NCI-H524 (cell line): Measurements from ENCODE around the gene EPHA5.

ENCODE experiments used
- DNase-seq, 2 experiments: peaks; one replicate each; lab custom pipeline; 2025; lab: John Stamatoyannopoulos, UW

EPHA5 gene

GRCh38 chr4:65670331-65671031, at the start of gene EPHA5:
Gene EPHA5, minus strand, starts transcription at chr4:65670489. Its CDS starts 747 bp downstream, at chr4:65669742.
- peak; percentile 78 to 88 for DNase-seq

- no peak for DNase-seq
Observed at GRCh38 chr4:65719635-65720034, 49.3 kb upstream of the EPHA5 start.

- no peak for DNase-seq
Observed at GRCh38 chr4:65698631-65699030, 28.3 kb upstream of the EPHA5 start.

- DNase-seq: peak; percentile 45 to 78
Observed at GRCh38 chr4:65696436-65696835, 26.1 kb upstream of the EPHA5 start.

GRCh38 chr4:65671372-65671771, 1.1 kb upstream of the EPHA5 start:
- DNase-seq: no peak

- DNase-seq: no peak
Observed at GRCh38 chr4:65670020-65670330, 314 bp downstream of the EPHA5 start.

- DNase-seq: peak in 1 of 2 experiments; percentile 29
Observed at GRCh38 chr4:65669111-65670019, 924 bp downstream of the EPHA5 start.

- DNase-seq: peak in 1 of 2 experiments; percentile 4
Observed at GRCh38 chr4:65668201-65669089, 1.8 kb downstream of the EPHA5 start.

GRCh38 chr4:65667506-65668041, 2.7 kb downstream of the EPHA5 start:
- DNase-seq: peak in 1 of 2 experiments; percentile 3

- peak in 1 of 2 experiments; percentile 31 for DNase-seq
Observed at GRCh38 chr4:65665771-65666523, 4.3 kb downstream of the EPHA5 start.

GRCh38 chr4:65661471-65661870, 8.8 kb downstream of the EPHA5 start:
- no peak for DNase-seq

- no peak for DNase-seq
Observed at GRCh38 chr4:65658117-65658516, 12.2 kb downstream of the EPHA5 start.

GRCh38 chr4:65656008-65656407, 14.3 kb downstream of the EPHA5 start:
- no peak for DNase-seq

GRCh38 chr4:65654976-65655375, 15.3 kb downstream of the EPHA5 start:
- no peak for DNase-seq

GRCh38 chr4:65653740-65654361, 16.4 kb downstream of the EPHA5 start:
- DNase-seq: no peak

GRCh38 chr4:65651751-65652150, 18.5 kb downstream of the EPHA5 start:
- DNase-seq: peak in 1 of 2 experiments; percentile 31

GRCh38 chr4:65651031-65651430, 19.3 kb downstream of the EPHA5 start:
- DNase-seq: no peak

GRCh38 chr4:65646136-65646535, 24.2 kb downstream of the EPHA5 start:
- no peak for DNase-seq

- no peak for DNase-seq
Observed at GRCh38 chr4:65645185-65645584, 25.1 kb downstream of the EPHA5 start.

GRCh38 chr4:65635051-65635821, 35.1 kb downstream of the EPHA5 start:
- DNase-seq: no peak
